ENCODE measurements around the gene REN. TPM values are rescaled to one million over a fixed set of nuclear protein-coding genes. Genes with fewer than 3 reads are reported as not detected.
A peak's percentile ranks its signal among the peaks of the same experiment; 100 is the strongest.

The REN gene
- total and polyA plus RNA-seq, 2 donors (not counting 3 experiments of a cell fraction or from before 2014, with no cell fraction given) = 0.11 TPM; not detected in 1

- CTCF ChIA-PET = interaction anchor here (0.8 to 3.8 kb wide), 14 partner anchors 10 to 282 kb away, joined by 3 to 29 read pairs (median 5); partner anchors contain the start of genes GOLT1A and SOX13
- Histone ChIP-seq H3K4me3 (replicated peaks in 1 of 3; ENCODE audit: insufficient read depth in 1 of 3, low read depth in 1 of 3, low read length in 3 of 3) (peak overlapping the region; percentile 20 to 78 (median 24)), H3K79me2 (ENCODE audit: control insufficient read depth, insufficient read depth, low read length) (no peaks in the 10 kb centered on the region), H4K20me1 (replicated peaks; ENCODE audit: control insufficient read depth, extremely low read depth, insufficient read depth, low read length) (no peaks in the 10 kb centered on the region), H3K4me1 (ENCODE audit: control insufficient read depth, extremely low read depth, insufficient read depth, low read length) (peaks cover 5% of the 10 kb centered on the region), H3K9ac (replicated peaks; ENCODE audit: extremely low read depth, insufficient read depth, low read length) (peak overlapping the region; percentile 69), H3K9me1 (replicated peaks; ENCODE audit: control insufficient read depth, extremely low read depth, insufficient read depth, low read length) (no peaks in the 10 kb centered on the region), H3K27ac (ENCODE audit: insufficient read depth, low read depth, low read length) (no peak overlapping the region), H3K36me3 (ENCODE audit: control insufficient read depth in 2 of 2, extremely low read depth in 1 of 2, insufficient read depth in 2 of 2, low read length in 2 of 2) (no peaks in the 10 kb centered on the region), H3K9me3 (replicated peaks; ENCODE audit: control insufficient read depth, insufficient read depth, low read length) (no peaks in the 10 kb centered on the region), H3K27me3 (ENCODE audit: control insufficient read depth in 2 of 2, insufficient read depth in 2 of 2, low read length in 2 of 2) (no peaks in the 10 kb centered on the region), H3K4me2 (ENCODE audit: insufficient read depth, low read length) (peak overlapping the region; percentile 39), H2AFZ (ENCODE audit: low read depth, low read length) (peak overlapping the region; percentile 85)
- dilution Hi-C loops (cut with MboI; ENCODE audit: extremely low pct_ligation_motif_present, low sequenced_read_pairs) (loop anchor here (25.0 kb wide), 1 partner anchor 185 kb away; no protein-coding TSS in a partner anchor), intact Hi-C loops (cut with micrococcal nuclease) (loop anchor here (1.0 kb wide), 1 partner anchor 291 kb away; the partner anchor contains the start of gene SNRPE)
- POLR2A ChIA-PET = interaction anchor here (0.7 to 0.8 kb wide), 2 partner anchors 14 to 100 kb away, joined by 3 read pairs; no protein-coding TSS in a partner anchor
- TF ChIP-seq MYC (IDR thresholded peaks at IDR 0.05; ENCODE audit: low read depth, low read length) = no peak
- TF ChIP-seq MAX (IDR thresholded peaks at IDR 0.05; ENCODE audit: insufficient read depth, insufficient read length) = no peak
- TF ChIP-seq EZH2 (IDR thresholded peaks at IDR 0.05; ENCODE audit: borderline replicate concordance, low read depth, low read length, severe bottlenecking) = no peak
- no peak for TF ChIP-seq POLR2A (IDR thresholded peaks at IDR 0.05; ENCODE audit: low read depth, low read length)
- no peak for TF ChIP-seq CTCF (IDR thresholded peaks at IDR 0.05; ENCODE audit: extremely low read depth in 1 of 2, insufficient read depth in 1 of 2, low read depth in 1 of 2, low read length in 2 of 2)
- no peak for TF ChIP-seq GATA2 (IDR thresholded peaks at IDR 0.05; ENCODE audit: insufficient read depth, insufficient read length, low read depth, low read length)
- no peak for TF ChIP-seq POLR2AphosphoS5 (IDR thresholded peaks at IDR 0.05; ENCODE audit: insufficient read depth, low read depth, low read length)
- TF ChIP-seq FOS (IDR thresholded peaks at IDR 0.05; ENCODE audit: borderline replicate concordance, insufficient read depth, low read length) = no peak
- no peak for TF ChIP-seq JUN (IDR thresholded peaks at IDR 0.05; ENCODE audit: borderline replicate concordance, insufficient read depth, insufficient read length, low read depth)
- no TSS peak for BruUV-seq (replicated peaks)
- no peak for DNase-seq (ENCODE audit: low read depth, low spot score)
- FAIRE-seq = no peak
Observed at GRCh38 chr1:204152310-204153044, 13.7 kb downstream of the REN start.

All from endothelial cell of umbilical vein (primary cell).